KMS-11 (cell line): Measurements from ENCODE around the gene C4BPA.

Source experiments
- H2AFZ ChIP-seq: fragments of 200-600 bp; sonication (generic); 2 replicates; pipeline ENCODE4 v1.6.1; 2016; ENCODE audit warnings: antibody characterized with exemption, mixed run types, low read depth
- H3K27ac ChIP-seq: fragments of 200-600 bp; sonication (generic); 2 replicates; pipeline ENCODE4 v1.6.1; 2016; ENCODE audit warnings: mild to moderate bottlenecking, mixed run types
- H3K27me3 ChIP-seq: fragments of 200-600 bp; sonication (generic); 2 replicates; pipeline ENCODE4 v1.6.1; 2017; ENCODE audit warnings: mild to moderate bottlenecking, low read depth, mixed run types, moderate library complexity; ENCODE audit not compliant: insufficient read depth
- H3K36me3 ChIP-seq: fragments of 200-600 bp; sonication (generic); 2 replicates; pipeline ENCODE4 v1.6.1; 2017; ENCODE audit warnings: mild to moderate bottlenecking, mixed run types; ENCODE audit not compliant: insufficient read depth
- H3K4me1 ChIP-seq: fragments of 200-600 bp; sonication (generic); 2 replicates; pipeline ENCODE4 v1.6.1; 2016; ENCODE audit warnings: mild to moderate bottlenecking, low read depth, mixed run types; ENCODE audit not compliant: poor library complexity, severe bottlenecking
- H3K4me2 ChIP-seq: fragments of 200-600 bp; sonication (generic); 2 replicates; pipeline ENCODE4 v1.7.0; 2016; ENCODE audit warnings: mild to moderate bottlenecking, mixed run types
- H3K4me3 ChIP-seq: fragments of 200-600 bp; sonication (generic); IDR thresholded peaks from 2 replicates; pipeline ENCODE4 v1.6.1; 2017; ENCODE audit warnings: low read depth, low read length, mixed read lengths; ENCODE audit not compliant: insufficient read depth
- H3K79me2 ChIP-seq: fragments of 200-600 bp; sonication (generic); 2 replicates; pipeline ENCODE4 v1.6.1; 2016; ENCODE audit warnings: low read depth, mixed run types; ENCODE audit not compliant: insufficient read depth
- H3K9ac ChIP-seq: fragments of 200-600 bp; sonication (generic); 2 replicates; pipeline ENCODE4 v1.6.1; 2016; ENCODE audit warnings: mild to moderate bottlenecking, mixed run types
- H4K20me1 ChIP-seq: fragments of 200-600 bp; sonication (generic); 2 replicates; pipeline ENCODE4 v1.6.1; 2016; ENCODE audit warnings: mild to moderate bottlenecking, mixed run types; ENCODE audit not compliant: insufficient read depth
- CTCF ChIP-seq: fragments of 200-600 bp; sonication (generic); conservative IDR thresholded peaks from 2 replicates; pipeline ENCODE4 v1.6.1; 2017; ENCODE audit warnings: low read depth, mild to moderate bottlenecking, antibody characterized with exemption, low read length, moderate library complexity, mixed read lengths

The C4BPA gene

GRCh38 chr1:207172321-207172720 is 68.3 kb downstream of the C4BPA start:
- Histone ChIP-seq H3K27me3 (no peaks in the 10 kb centered on the region), H4K20me1 (no peaks in the 10 kb centered on the region), H3K79me2 (no peaks in the 10 kb centered on the region), H3K4me3 (no peak overlapping the region), H2AFZ (no peak overlapping the region), H3K4me2 (no peak overlapping the region), H3K9ac (no peak overlapping the region), H3K27ac (no peak overlapping the region), H3K4me1 (peaks cover 10% of the 10 kb centered on the region), H3K36me3 (no peaks in the 10 kb centered on the region)
- TF ChIP-seq CTCF = no peak

- Histone ChIP-seq H3K9ac (no peak overlapping the region), H3K4me2 (no peak overlapping the region), H3K4me3 (no peak overlapping the region), H4K20me1 (no peaks in the 10 kb centered on the region), H3K4me1 (peaks cover 10% of the 10 kb centered on the region), H3K27me3 (no peaks in the 10 kb centered on the region), H3K79me2 (no peaks in the 10 kb centered on the region), H2AFZ (no peak overlapping the region), H3K36me3 (no peaks in the 10 kb centered on the region), H3K27ac (no peak overlapping the region)
- TF ChIP-seq CTCF = no peak
Measured at GRCh38 chr1:207172885-207173284, 68.9 kb downstream of the C4BPA start.

- H3K36me3 ChIP-seq = no peaks in the 10 kb centered on the region
- no peak overlapping the region for H2AFZ ChIP-seq
- peaks cover 10% of the 10 kb centered on the region for H3K4me1 ChIP-seq
- no peak overlapping the region for H3K4me3 ChIP-seq
- TF ChIP-seq CTCF = no peak
- H3K9ac ChIP-seq = no peak overlapping the region
- H3K27ac ChIP-seq = no peak overlapping the region
- no peaks in the 10 kb centered on the region for H4K20me1 ChIP-seq
- H3K4me2 ChIP-seq = no peak overlapping the region
- H3K79me2 ChIP-seq = no peaks in the 10 kb centered on the region
- H3K27me3 ChIP-seq = no peaks in the 10 kb centered on the region
Measured at GRCh38 chr1:207173396-207173795, 69.4 kb downstream of the C4BPA start.

GRCh38 chr1:207174913-207175312 is 70.9 kb downstream of the C4BPA start:
- no peak overlapping the region for H3K4me3 ChIP-seq
- no peak overlapping the region for H3K9ac ChIP-seq
- no peak overlapping the region for H3K4me2 ChIP-seq
- no peak overlapping the region for H3K27ac ChIP-seq
- H3K36me3 ChIP-seq = no peaks in the 10 kb centered on the region
- peaks cover 9% of the 10 kb centered on the region for H3K4me1 ChIP-seq
- no peak for TF ChIP-seq CTCF
- no peaks in the 10 kb centered on the region for H3K79me2 ChIP-seq
- no peak overlapping the region for H2AFZ ChIP-seq
- H3K27me3 ChIP-seq = no peaks in the 10 kb centered on the region
- no peaks in the 10 kb centered on the region for H4K20me1 ChIP-seq
